Ovary (tissue), 9 donors: ENCODE data around the gene ZNF211. TPM values are rescaled to one million over a fixed set of nuclear protein-coding genes. Genes with fewer than 3 reads are reported as not detected.

Source experiments
- DNase-seq, 5 donors: peaks; one replicate each; pipeline ENCODE4 v3.0.0-alpha.2; 2019 to 2020
- H3K27ac ChIP-seq, 2 donors: fragments of 200-600 bp; one replicate each; pipeline versions ENCODE4 v1.5.1 to v1.8.0; 2019 to 2022
- H3K27me3 ChIP-seq: fragments of 200-600 bp; one replicate; pipeline ENCODE4 v1.8.0; 2022
- H3K36me3 ChIP-seq: fragments of 200-600 bp; sonication (generic); one replicate; pipeline ENCODE4 v1.5.1; 2019
- H3K4me1 ChIP-seq: one replicate; pipeline ENCODE4 v1.8.1; 2013; ENCODE audit warnings: mild to moderate bottlenecking, moderate library complexity; ENCODE audit not compliant: insufficient read depth
- H3K4me3 ChIP-seq: fragments of 200-600 bp; sonication (generic); one replicate; pipeline ENCODE4 v1.5.1; 2017
- H3K9me3 ChIP-seq, 2 donors: fragments of 200-600 bp in 1 of 2; sonication (generic) in 1 of 2; one replicate each; pipeline versions ENCODE4 v1.5.1 to v1.8.1; 2013 to 2019; ENCODE audit warnings: mild to moderate bottlenecking in 1 of 2, moderate library complexity in 1 of 2
- EP300 ChIP-seq: sonication (generic); formaldehyde crosslinking; IDR thresholded peaks from one replicate; pipeline ENCODE4 v1.6.1; 2017; ENCODE audit warnings: antibody characterized with exemption
- POLR2A ChIP-seq: fragments of 450-650 bp; IDR thresholded peaks from one replicate; pipeline ENCODE4 v1.6.1; 2017; ENCODE audit warnings: antibody characterized with exemption, mild to moderate bottlenecking, moderate library complexity
- WGBS, 3 donors: extraction: QIAGEN DNeasy Blood & Tissue Kit in 1 of 3; methylation state at CpG; one replicate each; pipeline versions ENCODE4 v1.1.5 to v1.1.7; 2013 to 2017; 5-methylcytosine and 5-hydroxymethylcytosine counted together
- intact Hi-C, 4 donors: fragments of 100-400 bp; cut with DNase I; formaldehyde crosslinking; loops; one replicate each; pipeline versions ENCODE4 v1.11.0 to v1.15.1; 2022 to 2023
- polyA plus RNA-seq, 2 donors: library from polyadenylated mRNA; stranded (reverse); fragments of 200-250 nt in 1 of 2; fragments of 350-450 nt in 1 of 2; fragmentation: Illumina TruSeq in 1 of 2; extraction: RNeasy Lipid Tissue Mini Kit (QIAGEN cat#74804) in 1 of 2; gene quantifications; one replicate each; pipeline ENCODE4 v1.2.3, GENCODE V29; 2013 to 2014
- total RNA-seq, 7 donors: library from RNA; depleted of rRNA in 2 of 7; stranded (reverse); fragments of >200 nt in 2 of 7; fragmentation: NEBNext Ultra II Directional in 3 of 7; extraction: Animal tissue kit (Norgen Biotek cat#: 25700) in 3 of 7; gene quantifications; one replicate each; pipeline versions ENCODE4 v1.1.0 to v1.2.4, GENCODE V29; 2016 to 2023
- TF ChIP-seq, protein P1 (sequence below), 3 donors: fragments of 450-650 bp in 2 of 3; fragments of 200-600 bp in 1 of 3; IDR thresholded peaks; one replicate each; pipeline versions ENCODE4 v1.5.1 to v1.8.0; 2016 to 2022; ENCODE audit warnings: antibody characterized with exemption in 3 of 3, mild to moderate bottlenecking in 1 of 3
- donor health status: DM: no; HTN: no; CAD: no; lungs with moderate emphysema.
- donor health status: DM: no; HTN: no; CAD: no.
- donor health status: Bipolar disorder and iron deficiency.
- donor health status: DM: yes; HTN: yes; CAD: no.
- donor health status: DM: no; HTN: no; CAD: no.
- donor health status: DM: yes; HTN: yes; CAD: no.

The ZNF211 gene
- total and polyA plus RNA-seq, 9 donors: 8.3 to 16.7 (median 12.0) TPM

- H3K27me3 ChIP-seq: no peaks in the 10 kb centered on the region
- H3K4me3 ChIP-seq: no peak overlapping the region
- TF ChIP-seq, protein P1, sequence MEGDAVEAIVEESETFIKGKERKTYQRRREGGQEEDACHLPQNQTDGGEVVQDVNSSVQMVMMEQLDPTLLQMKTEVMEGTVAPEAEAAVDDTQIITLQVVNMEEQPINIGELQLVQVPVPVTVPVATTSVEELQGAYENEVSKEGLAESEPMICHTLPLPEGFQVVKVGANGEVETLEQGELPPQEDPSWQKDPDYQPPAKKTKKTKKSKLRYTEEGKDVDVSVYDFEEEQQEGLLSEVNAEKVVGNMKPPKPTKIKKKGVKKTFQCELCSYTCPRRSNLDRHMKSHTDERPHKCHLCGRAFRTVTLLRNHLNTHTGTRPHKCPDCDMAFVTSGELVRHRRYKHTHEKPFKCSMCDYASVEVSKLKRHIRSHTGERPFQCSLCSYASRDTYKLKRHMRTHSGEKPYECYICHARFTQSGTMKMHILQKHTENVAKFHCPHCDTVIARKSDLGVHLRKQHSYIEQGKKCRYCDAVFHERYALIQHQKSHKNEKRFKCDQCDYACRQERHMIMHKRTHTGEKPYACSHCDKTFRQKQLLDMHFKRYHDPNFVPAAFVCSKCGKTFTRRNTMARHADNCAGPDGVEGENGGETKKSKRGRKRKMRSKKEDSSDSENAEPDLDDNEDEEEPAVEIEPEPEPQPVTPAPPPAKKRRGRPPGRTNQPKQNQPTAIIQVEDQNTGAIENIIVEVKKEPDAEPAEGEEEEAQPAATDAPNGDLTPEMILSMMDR (IDR thresholded peaks at IDR 0.05): no peak
- TF ChIP-seq EP300 (no peak), POLR2A (no peak)
- H3K27ac ChIP-seq: no peak overlapping the region
- DNase-seq: no peak
- intact Hi-C loops: no loop called here
- H3K9me3 ChIP-seq: peaks cover 23 to 52% of the 10 kb centered on the region in 2 donors
- H3K36me3 ChIP-seq: peaks cover 6% of the 10 kb centered on the region
- peaks cover 4% of the 10 kb centered on the region for H3K4me1 ChIP-seq
- 80 to 99% (median 95%) methylated on average over 3 of the region's 3 CpGs for WGBS, 3 donors
Observed at GRCh38 chr19:57615346-57615745, 17.6 kb upstream of the ZNF211 start.

GRCh38 chr19:57620673-57621348 is 12.2 kb upstream of the ZNF211 start:
- TF ChIP-seq, protein P1 (IDR thresholded peaks at IDR 0.05): no peak
- TF ChIP-seq EP300: no peak
- no peak for DNase-seq
- no peaks in the 10 kb centered on the region for H3K27me3 ChIP-seq
- no peak overlapping the region for H3K4me3 ChIP-seq
- no peaks in the 10 kb centered on the region for H3K4me1 ChIP-seq
- no peak overlapping the region for H3K27ac ChIP-seq
- intact Hi-C loops: no loop called here
- WGBS, 3 donors: 96 to 98% (median 98%) methylated on average over 10 of the region's 10 CpGs
- peaks cover 6% of the 10 kb centered on the region for H3K36me3 ChIP-seq
- H3K9me3 ChIP-seq: peaks cover 29 to 69% of the 10 kb centered on the region in 2 donors

DNA sequence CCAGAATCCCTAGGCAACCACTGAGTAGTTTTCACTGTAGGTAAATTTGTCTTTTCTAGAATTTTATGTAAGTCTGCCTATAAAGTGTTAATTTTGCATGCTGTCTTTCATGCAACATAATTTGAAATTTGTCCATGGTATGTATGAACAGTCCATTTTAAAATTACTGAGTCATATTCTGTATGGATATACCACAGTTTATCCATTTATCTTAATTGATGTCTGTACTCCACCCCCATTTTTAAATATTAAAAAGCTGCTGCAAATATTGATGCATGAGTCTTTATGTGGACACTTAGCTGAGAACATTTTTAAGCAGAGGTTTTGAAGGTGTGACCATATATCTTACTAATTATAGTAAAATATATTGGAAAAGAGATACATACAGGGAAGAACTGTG is 9.9 kb upstream of the ZNF211 start:
- H3K27ac ChIP-seq: no peak overlapping the region
- no peak overlapping the region for H3K4me3 ChIP-seq
- intact Hi-C loops: no loop called here
- DNase-seq: no peak
- peaks cover 6% of the 10 kb centered on the region for H3K36me3 ChIP-seq
- no peaks in the 10 kb centered on the region for H3K27me3 ChIP-seq
- H3K4me1 ChIP-seq: no peaks in the 10 kb centered on the region
- peaks cover 14 to 48% of the 10 kb centered on the region in 2 donors for H3K9me3 ChIP-seq
- TF ChIP-seq, protein P1 (IDR thresholded peaks at IDR 0.05): no peak
- TF ChIP-seq POLR2A (no peak), EP300 (no peak)

GRCh38 chr19:57633832-57634131 is 814 bp downstream of the ZNF211 start:
- no peak overlapping the region for H3K27ac ChIP-seq
- intact Hi-C loops: no loop called here
- H3K27me3 ChIP-seq: no peaks in the 10 kb centered on the region
- no peak for DNase-seq
- H3K4me1 ChIP-seq: no peaks in the 10 kb centered on the region
- peaks cover 10 to 14% of the 10 kb centered on the region in 2 donors for H3K9me3 ChIP-seq
- no peaks in the 10 kb centered on the region for H3K36me3 ChIP-seq
- H3K4me3 ChIP-seq: peak overlapping the region; percentile 60
- TF ChIP-seq EP300: no peak
- TF ChIP-seq POLR2A: no peak
- TF ChIP-seq, protein P1 (IDR thresholded peaks at IDR 0.05): no peak
- WGBS, 3 donors: 43 to 61% (median 47%) methylated on average over 6 of the region's 6 CpGs
